Endothelial cell of umbilical vein (primary cell): ENCODE data around the gene SPATA19. TPM values are rescaled to one million over a fixed set of nuclear protein-coding genes. Genes with fewer than 3 reads are reported as not detected.

ENCODE experiments used
- BruUV-seq: library from RNA; stranded (reverse); fragments of 400-500 nt; replicated peaks from 2 replicates; lab custom pipeline; 2021; lab: Mats Ljungman, UMichigan
- CTCF ChIA-PET: fragments of 300-600, 350-600 bp; sonication (Branson Sonifier 250); formaldehyde crosslinking; loops from one replicate; lab custom pipeline; 2021; ENCODE audit warnings: antibody characterized with exemption, inconsistent platforms; lab: Charles Lee
- POLR2A ChIA-PET: fragments of 300-600, 350-600 bp; sonication (Branson Sonifier 250); formaldehyde crosslinking; loops from one replicate; lab custom pipeline; 2021; ENCODE audit warnings: antibody characterized with exemption, inconsistent platforms; lab: Charles Lee
- DNase-seq: peaks from one replicate; pipeline ENCODE4 v3.0.0-alpha.2; 2011; ENCODE audit warnings: low read depth, low spot score
- FAIRE-seq: peaks from 2 replicates; lab custom pipeline; 2011; peaks lifted over from hg19 to GRCh38; lab: Jason Lieb, UNC
- H2AFZ ChIP-seq: 2 replicates; pipeline ENCODE4 v1.6.0; 2012; ENCODE audit warnings: low read depth, low read length, control low read depth, inconsistent platforms
- H3K27ac ChIP-seq: 2 replicates; pipeline ENCODE4 v1.5.1; 2011; ENCODE audit warnings: low read depth, mild to moderate bottlenecking, control low read depth, low read length, moderate library complexity; ENCODE audit not compliant: insufficient read depth
- H3K27me3 ChIP-seq, 2 experiments: 2 replicates each; pipeline versions ENCODE4 v1.6.0 to v1.6.1; 2011; ENCODE audit warnings: low read length in 2 of 2, mixed read lengths in 1 of 2; ENCODE audit not compliant: control insufficient read depth in 2 of 2, insufficient read depth in 2 of 2
- H3K36me3 ChIP-seq, 2 experiments: 2 replicates in 1 of 2; 3 replicates in 1 of 2; pipeline ENCODE4 v1.5.1; 2011; ENCODE audit warnings: low read length in 2 of 2, mild to moderate bottlenecking in 1 of 2, moderate library complexity in 1 of 2; ENCODE audit not compliant: control insufficient read depth in 2 of 2, insufficient read depth in 2 of 2; ENCODE audit errors: extremely low read depth in 1 of 2
- H3K4me1 ChIP-seq: 3 replicates; pipeline ENCODE4 v1.5.1; 2011; ENCODE audit warnings: mild to moderate bottlenecking, low read length; ENCODE audit not compliant: control insufficient read depth, insufficient read depth; ENCODE audit errors: extremely low read depth
- H3K4me2 ChIP-seq: 2 replicates; pipeline ENCODE4 v1.6.1; 2011; ENCODE audit warnings: low read length, control low read depth, mixed read lengths; ENCODE audit not compliant: insufficient read depth
- H3K4me3 ChIP-seq, 3 experiments: fragments of 200-600 bp in 1 of 3; sonication (generic), shearing (Covaris generic) in 1 of 3; replicated peaks in 1 of 3; 2 replicates each; pipeline ENCODE4 v1.5.1; 2011 to 2016; ENCODE audit warnings: control low read depth in 3 of 3, low read length in 3 of 3, mild to moderate bottlenecking in 2 of 3, inconsistent platforms in 1 of 3, low read depth in 1 of 3, moderate library complexity in 1 of 3; ENCODE audit not compliant: insufficient read depth in 1 of 3
- H3K79me2 ChIP-seq: 2 replicates; pipeline ENCODE4 v1.6.0; 2012; ENCODE audit warnings: low read length, inconsistent platforms; ENCODE audit not compliant: control insufficient read depth, insufficient read depth
- H3K9ac ChIP-seq: replicated peaks from 2 replicates; pipeline ENCODE3; 2011; ENCODE audit warnings: low read length, control low read depth; ENCODE audit not compliant: insufficient read depth; ENCODE audit errors: extremely low read depth
- H3K9me1 ChIP-seq: replicated peaks from 3 replicates; pipeline ENCODE4 v1.6.0; 2011; ENCODE audit warnings: mild to moderate bottlenecking, low read length; ENCODE audit not compliant: control insufficient read depth, insufficient read depth; ENCODE audit errors: extremely low read depth
- H3K9me3 ChIP-seq: replicated peaks from 2 replicates; pipeline ENCODE4 v1.5.1; 2012; ENCODE audit warnings: low read length, inconsistent platforms; ENCODE audit not compliant: control insufficient read depth, insufficient read depth
- H4K20me1 ChIP-seq: replicated peaks from 2 replicates; pipeline ENCODE3; 2011; ENCODE audit warnings: mild to moderate bottlenecking, low read length; ENCODE audit not compliant: control insufficient read depth, insufficient read depth; ENCODE audit errors: extremely low read depth
- CTCF ChIP-seq, 2 donors: IDR thresholded peaks; 1 replicate in 1 of 2; 2 replicates in 1 of 2; pipeline ENCODE4 v1.5.1; 2011; ENCODE audit warnings: low read length in 2 of 2, mild to moderate bottlenecking in 2 of 2, moderate library complexity in 2 of 2, control low read depth in 1 of 2, inconsistent platforms in 1 of 2, low read depth in 1 of 2; ENCODE audit not compliant: insufficient read depth in 1 of 2; ENCODE audit errors: extremely low read depth in 1 of 2
- EZH2 ChIP-seq: IDR thresholded peaks from 2 replicates; pipeline ENCODE4 v1.6.1; 2012; ENCODE audit warnings: borderline replicate concordance, low read depth, mild to moderate bottlenecking, moderate library complexity, low read length, inconsistent platforms; ENCODE audit not compliant: severe bottlenecking
- FOS ChIP-seq: IDR thresholded peaks from 2 replicates; pipeline ENCODE4 v1.6.1; 2011; ENCODE audit warnings: mild to moderate bottlenecking, low read length, moderate library complexity, borderline replicate concordance; ENCODE audit not compliant: insufficient read depth
- GATA2 ChIP-seq: IDR thresholded peaks from 2 replicates; pipeline ENCODE4 v1.7.0; 2011; ENCODE audit warnings: low read depth, mild to moderate bottlenecking, moderate library complexity, mixed read lengths, low read length; ENCODE audit not compliant: insufficient read length, insufficient read depth
- JUN ChIP-seq: IDR thresholded peaks from 2 replicates; pipeline ENCODE4 v1.6.1; 2011; ENCODE audit warnings: borderline replicate concordance, low read depth; ENCODE audit not compliant: insufficient read length, insufficient read depth
- MAX ChIP-seq: IDR thresholded peaks from 2 replicates; pipeline ENCODE4 v1.6.1; 2011; ENCODE audit not compliant: insufficient read depth, insufficient read length
- MYC ChIP-seq: IDR thresholded peaks from one replicate; pipeline ENCODE4 v1.6.1; 2011; ENCODE audit warnings: mild to moderate bottlenecking, low read depth, low read length
- POLR2A ChIP-seq: IDR thresholded peaks from 2 replicates; pipeline ENCODE4 v1.6.1; 2012; ENCODE audit warnings: low read depth, mild to moderate bottlenecking, control low read depth, low read length
- POLR2AphosphoS5 ChIP-seq: IDR thresholded peaks from 2 replicates; pipeline ENCODE4 v1.6.1; 2012; ENCODE audit warnings: low read depth, mild to moderate bottlenecking, control low read depth, low read length, moderate library complexity; ENCODE audit not compliant: insufficient read depth
- dilution Hi-C: fragments of 300-500 bp; cut with MboI; formaldehyde crosslinking; loops from one replicate; pipeline ENCODE4 v1.15.0; 2019; ENCODE audit warnings: low sequenced_read_pairs; ENCODE audit not compliant: extremely low pct_ligation_motif_present
- intact Hi-C: fragments of 100-400 bp; cut with micrococcal nuclease; formaldehyde crosslinking; loops from one replicate; pipeline ENCODE4 v1.10.0; 2022
- polyA plus RNA-seq, 4 experiments: library from polyadenylated mRNA; depleted of rRNA in 3 of 4; stranded (reverse) in 3 of 4; unstranded in 1 of 4; fragments of >200 nt; gene quantifications; 2 replicates each; pipeline versions ENCODE4 v1.2.1 to v1.2.3, GENCODE V29; 2011 to 2012; ENCODE audit warnings: missing spikeins in 1 of 4
- total RNA-seq: library from RNA; stranded (reverse); gene quantifications from 2 replicates; pipeline ENCODE4 v1.2.3, GENCODE V29; 2021

Gene SPATA19
- total and polyA plus RNA-seq, 2 donors (not counting 3 experiments of a cell fraction or from before 2014, with no cell fraction given): not detected

GRCh38 chr11:133793271-133794035, 51.9 kb downstream of the SPATA19 start:
- no peak overlapping the region for H3K9ac ChIP-seq
- dilution Hi-C loops: no loop called here
- H3K4me3 ChIP-seq: no peak overlapping the region
- FAIRE-seq (no peak), DNase-seq (no peak)
- H3K36me3 ChIP-seq: no peaks in the 10 kb centered on the region
- H3K27me3 ChIP-seq: no peaks in the 10 kb centered on the region
- no peak overlapping the region for H2AFZ ChIP-seq
- no peak overlapping the region for H3K27ac ChIP-seq
- no peaks in the 10 kb centered on the region for H3K79me2 ChIP-seq
- no peaks in the 10 kb centered on the region for H4K20me1 ChIP-seq
- intact Hi-C loops: no loop called here
- no peak overlapping the region for H3K4me2 ChIP-seq
- CTCF ChIA-PET: no interaction called here
- TF ChIP-seq MYC: no peak
- TF ChIP-seq POLR2A: no peak
- TF ChIP-seq GATA2: no peak
- no peak for TF ChIP-seq MAX
- TF ChIP-seq FOS: no peak
- TF ChIP-seq EZH2: no peak
- no peak for TF ChIP-seq CTCF (IDR thresholded peaks at IDR 0.05; ENCODE audit: extremely low read depth in 1 of 2, insufficient read depth in 1 of 2, low read depth in 1 of 2, low read length in 2 of 2)
- TF ChIP-seq POLR2AphosphoS5: no peak
- no peak for TF ChIP-seq JUN
- POLR2A ChIA-PET: no interaction called here
- peaks cover 2% of the 10 kb centered on the region for H3K9me3 ChIP-seq
- BruUV-seq: no TSS peak
- H3K4me1 ChIP-seq: no peaks in the 10 kb centered on the region
- H3K9me1 ChIP-seq: no peaks in the 10 kb centered on the region
